Kidney glomerular epithelial cell (primary cell): ENCODE results near the gene SLC36A1.

Experiments used
- DNase-seq: peaks from one replicate; lab custom pipeline; 2025; lab: John Stamatoyannopoulos, UW

Gene SLC36A1

DNA sequence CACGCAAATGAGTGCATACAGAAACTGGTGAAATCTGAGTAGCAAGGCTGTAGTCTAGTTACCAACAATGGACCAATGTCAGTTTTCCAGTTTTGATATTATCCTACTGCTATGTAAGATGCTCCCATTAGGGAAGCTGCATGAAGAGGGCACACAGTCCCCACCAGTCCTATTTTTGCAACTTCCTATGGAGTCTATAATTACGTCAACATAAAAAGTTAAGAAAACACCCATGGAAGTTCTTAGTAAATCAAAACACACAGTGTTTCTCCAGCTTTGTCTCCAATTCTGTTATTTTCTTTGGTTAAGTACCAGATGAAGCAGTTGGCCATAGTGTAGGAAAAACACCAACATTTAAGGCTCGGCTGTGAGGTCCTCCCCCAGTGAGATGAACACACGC is 85.0 kb downstream of the SLC36A1 start:
- DNase-seq: no peak

DNA sequence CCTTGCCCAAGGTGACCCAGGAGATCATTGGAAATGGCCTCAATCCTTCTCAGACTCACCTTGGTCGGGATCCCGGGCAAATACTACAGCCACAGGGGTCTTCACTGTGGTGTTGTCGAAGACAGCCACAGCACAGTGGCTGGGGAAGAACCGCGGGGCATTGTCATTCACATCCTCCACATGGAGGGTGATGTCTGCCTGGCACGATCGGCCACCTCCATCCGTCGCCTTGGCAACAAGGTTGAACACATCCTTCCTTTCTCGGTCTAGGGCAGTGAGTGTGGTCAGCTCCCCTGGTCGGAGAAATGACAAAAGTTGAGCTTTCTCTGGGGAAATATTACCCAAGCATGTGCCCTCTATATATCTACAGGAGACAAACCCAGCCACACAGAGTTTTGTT is 86.9 kb downstream of the SLC36A1 start:
- DNase-seq: no peak

DNA sequence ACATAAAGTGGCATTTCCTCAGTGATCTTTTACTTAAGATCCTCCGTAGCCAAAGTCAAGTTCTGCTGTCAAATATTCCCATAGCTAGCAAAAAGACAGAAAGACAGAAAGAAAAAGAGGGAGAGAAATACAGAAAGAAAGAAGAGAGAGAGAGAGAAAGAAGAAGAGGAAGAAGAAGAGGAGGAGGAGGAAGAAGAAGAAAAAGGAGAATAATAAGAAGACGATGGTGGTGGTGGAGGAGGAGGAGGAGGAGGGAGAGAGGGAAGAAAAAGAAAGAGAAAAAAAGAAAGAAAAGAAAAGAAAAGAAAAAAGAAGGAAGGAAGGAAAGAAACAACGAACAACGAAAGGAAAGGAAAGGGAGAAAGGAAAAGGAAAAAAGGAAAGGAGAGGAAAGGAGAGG is 89.6 kb downstream of the SLC36A1 start:
- DNase-seq: no peak

DNA sequence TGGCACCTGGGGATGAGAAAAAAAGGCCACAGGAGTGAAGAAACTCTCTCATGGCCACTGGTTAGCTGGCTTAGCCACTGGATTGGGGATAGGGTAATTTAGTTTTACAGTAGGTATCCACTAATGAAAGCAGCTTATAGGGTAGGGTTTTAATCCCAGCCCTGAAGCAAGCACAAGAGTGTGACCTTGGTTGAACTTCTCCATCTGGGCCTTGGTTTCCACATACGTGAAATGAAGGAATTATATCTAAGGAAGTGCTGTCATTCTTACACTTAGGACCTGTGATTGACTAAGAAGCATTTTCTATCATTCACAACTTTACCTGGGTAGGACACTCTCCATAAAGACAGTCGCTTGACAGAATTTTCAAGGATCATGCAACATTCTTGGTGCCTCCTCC is 94.2 kb downstream of the SLC36A1 start:
- DNase-seq: no peak
